HL-60 (cell line): ENCODE measurements around the gene EHD4.

Experiments
- DNase-seq, 2 experiments: peaks; one replicate each; pipeline ENCODE4 v3.0.0-alpha.2; 2010 to 2020; ENCODE audit warnings: low read depth in 1 of 2, low spot score in 1 of 2
- H3K27ac ChIP-seq: fragments of 250-450 bp; sonication (Bioruptor Pico); replicated peaks from 2 replicates; pipeline ENCODE4 v1.5.1; 2020; ENCODE audit warnings: mild to moderate bottlenecking, moderate library complexity
- H3K27me3 ChIP-seq: fragments of 250-450 bp; sonication (Bioruptor Pico); 2 replicates; pipeline ENCODE4 v1.5.1; 2021; ENCODE audit warnings: mild to moderate bottlenecking, moderate library complexity; ENCODE audit not compliant: insufficient read depth, poor library complexity, severe bottlenecking
- H3K4me3 ChIP-seq: replicated peaks from 2 replicates; pipeline ENCODE4 v1.5.1; 2011; ENCODE audit warnings: mild to moderate bottlenecking, control low read depth, low read length; ENCODE audit not compliant: insufficient read depth
- GABPA ChIP-seq: IDR thresholded peaks from 2 replicates; pipeline ENCODE4 v1.6.1; 2012; ENCODE audit warnings: low read depth
- POLR2AphosphoS5 ChIP-seq: IDR thresholded peaks from 2 replicates; pipeline ENCODE4 v1.6.1; 2012; ENCODE audit warnings: low read depth
- SPI1 ChIP-seq: IDR thresholded peaks from 2 replicates; pipeline ENCODE4 v1.6.1; 2012; ENCODE audit warnings: low read depth, mild to moderate bottlenecking, borderline replicate concordance
- TF ChIP-seq, protein P1 (sequence below): IDR thresholded peaks from 2 replicates; pipeline ENCODE4 v1.6.1; 2012; ENCODE audit warnings: low read depth; ENCODE audit not compliant: insufficient replicate concordance
- TF ChIP-seq, protein P2 (sequence below): IDR thresholded peaks from one replicate; pipeline ENCODE4 v1.5.1; 2011; ENCODE audit warnings: low read length, control low read depth, inconsistent platforms; ENCODE audit not compliant: insufficient read depth

The EHD4 gene

DNA sequence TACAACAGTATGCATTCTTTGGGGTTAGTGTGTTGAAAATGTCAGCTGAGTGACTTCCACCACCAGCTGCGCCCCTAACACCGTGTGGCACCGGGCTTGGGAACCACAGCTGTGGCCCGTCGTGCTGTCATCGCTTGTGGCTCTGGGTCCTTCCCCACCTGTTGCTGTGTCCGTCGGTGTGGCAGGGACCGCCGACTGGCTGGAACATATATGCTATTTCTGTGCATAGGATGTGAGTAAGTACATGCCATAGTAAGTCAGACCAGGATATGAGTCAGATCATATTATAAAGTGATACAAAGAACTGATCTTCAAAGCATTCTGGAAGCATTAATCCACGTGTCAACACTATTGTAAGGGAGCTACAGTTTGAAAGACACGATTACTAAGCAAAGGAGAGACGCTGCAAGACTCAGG lies 31.9 kb downstream of the EHD4 start:
- no peak for TF ChIP-seq GABPA
- TF ChIP-seq POLR2AphosphoS5 = no peak
- TF ChIP-seq, protein P1, sequence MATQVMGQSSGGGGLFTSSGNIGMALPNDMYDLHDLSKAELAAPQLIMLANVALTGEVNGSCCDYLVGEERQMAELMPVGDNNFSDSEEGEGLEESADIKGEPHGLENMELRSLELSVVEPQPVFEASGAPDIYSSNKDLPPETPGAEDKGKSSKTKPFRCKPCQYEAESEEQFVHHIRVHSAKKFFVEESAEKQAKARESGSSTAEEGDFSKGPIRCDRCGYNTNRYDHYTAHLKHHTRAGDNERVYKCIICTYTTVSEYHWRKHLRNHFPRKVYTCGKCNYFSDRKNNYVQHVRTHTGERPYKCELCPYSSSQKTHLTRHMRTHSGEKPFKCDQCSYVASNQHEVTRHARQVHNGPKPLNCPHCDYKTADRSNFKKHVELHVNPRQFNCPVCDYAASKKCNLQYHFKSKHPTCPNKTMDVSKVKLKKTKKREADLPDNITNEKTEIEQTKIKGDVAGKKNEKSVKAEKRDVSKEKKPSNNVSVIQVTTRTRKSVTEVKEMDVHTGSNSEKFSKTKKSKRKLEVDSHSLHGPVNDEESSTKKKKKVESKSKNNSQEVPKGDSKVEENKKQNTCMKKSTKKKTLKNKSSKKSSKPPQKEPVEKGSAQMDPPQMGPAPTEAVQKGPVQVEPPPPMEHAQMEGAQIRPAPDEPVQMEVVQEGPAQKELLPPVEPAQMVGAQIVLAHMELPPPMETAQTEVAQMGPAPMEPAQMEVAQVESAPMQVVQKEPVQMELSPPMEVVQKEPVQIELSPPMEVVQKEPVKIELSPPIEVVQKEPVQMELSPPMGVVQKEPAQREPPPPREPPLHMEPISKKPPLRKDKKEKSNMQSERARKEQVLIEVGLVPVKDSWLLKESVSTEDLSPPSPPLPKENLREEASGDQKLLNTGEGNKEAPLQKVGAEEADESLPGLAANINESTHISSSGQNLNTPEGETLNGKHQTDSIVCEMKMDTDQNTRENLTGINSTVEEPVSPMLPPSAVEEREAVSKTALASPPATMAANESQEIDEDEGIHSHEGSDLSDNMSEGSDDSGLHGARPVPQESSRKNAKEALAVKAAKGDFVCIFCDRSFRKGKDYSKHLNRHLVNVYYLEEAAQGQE = no peak
- TF ChIP-seq SPI1 = no peak
- TF ChIP-seq, protein P2, sequence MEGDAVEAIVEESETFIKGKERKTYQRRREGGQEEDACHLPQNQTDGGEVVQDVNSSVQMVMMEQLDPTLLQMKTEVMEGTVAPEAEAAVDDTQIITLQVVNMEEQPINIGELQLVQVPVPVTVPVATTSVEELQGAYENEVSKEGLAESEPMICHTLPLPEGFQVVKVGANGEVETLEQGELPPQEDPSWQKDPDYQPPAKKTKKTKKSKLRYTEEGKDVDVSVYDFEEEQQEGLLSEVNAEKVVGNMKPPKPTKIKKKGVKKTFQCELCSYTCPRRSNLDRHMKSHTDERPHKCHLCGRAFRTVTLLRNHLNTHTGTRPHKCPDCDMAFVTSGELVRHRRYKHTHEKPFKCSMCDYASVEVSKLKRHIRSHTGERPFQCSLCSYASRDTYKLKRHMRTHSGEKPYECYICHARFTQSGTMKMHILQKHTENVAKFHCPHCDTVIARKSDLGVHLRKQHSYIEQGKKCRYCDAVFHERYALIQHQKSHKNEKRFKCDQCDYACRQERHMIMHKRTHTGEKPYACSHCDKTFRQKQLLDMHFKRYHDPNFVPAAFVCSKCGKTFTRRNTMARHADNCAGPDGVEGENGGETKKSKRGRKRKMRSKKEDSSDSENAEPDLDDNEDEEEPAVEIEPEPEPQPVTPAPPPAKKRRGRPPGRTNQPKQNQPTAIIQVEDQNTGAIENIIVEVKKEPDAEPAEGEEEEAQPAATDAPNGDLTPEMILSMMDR = no peak
- Histone ChIP-seq H3K4me3 (no peak overlapping the region), H3K27ac (no peak overlapping the region), H3K27me3 (no peaks in the 10 kb centered on the region)
- no peak for DNase-seq

DNA sequence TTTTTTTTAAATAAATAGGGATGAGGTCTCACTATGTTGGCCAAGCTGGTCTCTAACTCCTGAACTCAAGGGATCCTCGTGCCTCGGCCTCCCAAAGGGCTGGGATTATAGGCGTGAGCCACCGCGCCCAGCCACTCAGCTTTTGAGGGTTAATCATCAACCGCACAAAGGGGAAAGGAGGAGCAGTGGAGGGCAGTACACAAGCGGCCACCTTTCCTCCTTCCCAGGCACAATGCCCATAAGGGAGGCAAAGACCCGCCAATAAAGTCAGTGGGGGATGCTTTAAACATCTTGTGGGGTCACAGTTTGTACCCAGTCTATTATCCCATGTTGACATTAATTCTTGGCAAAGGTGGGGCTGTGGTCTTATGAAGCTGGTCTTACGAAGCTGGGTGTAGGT lies 32.4 kb downstream of the EHD4 start:
- DNase-seq = no peak
- TF ChIP-seq, protein P1 = no peak
- no peak for TF ChIP-seq GABPA
- no peak for TF ChIP-seq SPI1
- TF ChIP-seq, protein P2 = no peak
- TF ChIP-seq POLR2AphosphoS5 = no peak
- H3K4me3 ChIP-seq = no peak overlapping the region
- H3K27me3 ChIP-seq = no peaks in the 10 kb centered on the region
- no peak overlapping the region for H3K27ac ChIP-seq

DNA sequence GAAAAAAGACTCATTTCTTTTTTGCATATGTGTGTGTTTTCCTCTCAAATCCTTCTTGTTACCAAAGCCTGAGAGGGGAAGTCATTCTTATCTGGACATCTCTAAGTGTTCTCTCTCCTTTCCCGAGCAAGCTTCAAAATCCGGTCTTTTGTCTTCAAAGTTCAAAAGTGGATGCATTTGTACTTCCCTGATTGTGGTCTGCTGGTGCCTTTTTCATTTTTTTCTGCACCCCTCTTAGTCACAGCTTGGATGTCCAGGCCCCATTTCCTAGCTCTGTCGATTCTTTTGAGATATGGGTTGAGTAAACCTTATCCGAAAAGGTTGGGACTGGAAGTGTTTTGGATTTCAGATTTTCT lies 34.8 kb downstream of the EHD4 start:
- H3K27me3 ChIP-seq = no peaks in the 10 kb centered on the region
- H3K4me3 ChIP-seq = no peak overlapping the region
- no peak for TF ChIP-seq GABPA
- TF ChIP-seq, protein P1 = no peak
- no peak for TF ChIP-seq POLR2AphosphoS5
- TF ChIP-seq, protein P2 = no peak
- no peak for TF ChIP-seq SPI1
- no peak for DNase-seq
- H3K27ac ChIP-seq = no peak overlapping the region
